Rectal smooth muscle tissue (tissue), 1 donor: ENCODE results near the gene KRT4.

ENCODE experiments used
- H3K27ac ChIP-seq: one replicate; pipeline ENCODE4 v1.7.0; 2013; ENCODE audit warnings: low read depth, low read length, inconsistent platforms
- H3K27me3 ChIP-seq: one replicate; pipeline ENCODE4 v1.7.0; 2013; ENCODE audit warnings: low read length; ENCODE audit not compliant: control insufficient read depth, insufficient read depth
- H3K36me3 ChIP-seq: one replicate; pipeline ENCODE4 v1.7.0; 2013; ENCODE audit warnings: low read length; ENCODE audit not compliant: control insufficient read depth, insufficient read depth
- H3K4me1 ChIP-seq: one replicate; pipeline ENCODE4 v1.7.0; 2013; ENCODE audit warnings: low read length; ENCODE audit not compliant: control insufficient read depth, insufficient read depth
- H3K4me3 ChIP-seq: one replicate; pipeline ENCODE4 v1.7.0; 2013; ENCODE audit warnings: low read length
- H3K9ac ChIP-seq: one replicate; pipeline ENCODE4 v1.7.0; 2013; ENCODE audit warnings: low read length

KRT4 gene

DNA sequence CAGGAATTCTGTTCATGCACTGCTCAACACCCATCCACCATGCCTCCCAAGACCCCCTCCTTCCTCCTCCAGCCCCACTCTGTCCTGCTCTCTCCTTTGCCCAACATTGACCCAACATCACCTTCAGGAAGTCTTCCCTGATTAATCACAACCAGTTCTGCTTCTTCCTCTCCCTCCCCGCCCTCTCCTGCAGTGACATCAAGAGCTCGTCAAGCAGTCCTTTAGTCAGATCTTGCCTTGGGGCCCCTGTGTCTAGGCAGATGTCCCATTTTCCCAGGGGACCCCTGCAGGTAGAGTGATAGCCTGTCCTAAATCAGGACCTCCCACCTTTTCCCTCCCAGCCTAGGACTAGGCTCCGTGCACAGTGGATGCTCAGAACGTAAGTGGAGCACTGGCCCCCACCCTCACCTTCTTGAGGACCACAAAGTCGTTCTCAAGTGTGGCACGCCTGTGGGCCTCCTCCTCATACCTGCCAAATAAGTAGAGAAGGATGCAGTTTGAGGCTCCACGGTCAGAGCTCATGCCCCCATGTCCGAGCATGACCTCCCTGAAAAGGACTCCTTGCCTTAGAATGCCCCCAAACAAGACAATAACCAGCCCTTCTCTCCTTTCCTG lies 32.5 kb upstream of the KRT4 start:
- Histone ChIP-seq H3K4me3 (no peak overlapping the region), H3K4me1 (no peaks in the 10 kb centered on the region), H3K36me3 (no peaks in the 10 kb centered on the region), H3K27ac (no peak overlapping the region), H3K27me3 (no peaks in the 10 kb centered on the region), H3K9ac (no peak overlapping the region)

GRCh38 chr12:52845946-52846345 lies 32.0 kb upstream of the KRT4 start:
- Histone ChIP-seq H3K4me3 (no peak overlapping the region), H3K9ac (no peak overlapping the region), H3K36me3 (no peaks in the 10 kb centered on the region), H3K27me3 (no peaks in the 10 kb centered on the region), H3K4me1 (no peaks in the 10 kb centered on the region), H3K27ac (no peak overlapping the region)

GRCh38 chr12:52844386-52844785 lies 30.5 kb upstream of the KRT4 start:
- Histone ChIP-seq H3K36me3 (no peaks in the 10 kb centered on the region), H3K27me3 (peaks cover 2% of the 10 kb centered on the region), H3K27ac (no peak overlapping the region), H3K4me1 (no peaks in the 10 kb centered on the region), H3K4me3 (no peak overlapping the region), H3K9ac (no peak overlapping the region)

GRCh38 chr12:52839436-52840105 lies 25.7 kb upstream of the KRT4 start:
- H3K36me3 ChIP-seq, result no peaks in the 10 kb centered on the region

GRCh38 chr12:52838609-52839435 lies 24.9 kb upstream of the KRT4 start:
- no peaks in the 10 kb centered on the region for H3K4me1 ChIP-seq
- H3K9ac ChIP-seq, result no peak overlapping the region
- H3K27me3 ChIP-seq, result peaks cover 2% of the 10 kb centered on the region

More at GRCh38 chr12:52839436-52840105, 25.7 kb upstream of the KRT4 start:
- Histone ChIP-seq H3K27me3 (peaks cover 2% of the 10 kb centered on the region), H3K4me3 (no peak overlapping the region), H3K9ac (no peak overlapping the region), H3K27ac (no peak overlapping the region), H3K4me1 (no peaks in the 10 kb centered on the region)

DNA sequence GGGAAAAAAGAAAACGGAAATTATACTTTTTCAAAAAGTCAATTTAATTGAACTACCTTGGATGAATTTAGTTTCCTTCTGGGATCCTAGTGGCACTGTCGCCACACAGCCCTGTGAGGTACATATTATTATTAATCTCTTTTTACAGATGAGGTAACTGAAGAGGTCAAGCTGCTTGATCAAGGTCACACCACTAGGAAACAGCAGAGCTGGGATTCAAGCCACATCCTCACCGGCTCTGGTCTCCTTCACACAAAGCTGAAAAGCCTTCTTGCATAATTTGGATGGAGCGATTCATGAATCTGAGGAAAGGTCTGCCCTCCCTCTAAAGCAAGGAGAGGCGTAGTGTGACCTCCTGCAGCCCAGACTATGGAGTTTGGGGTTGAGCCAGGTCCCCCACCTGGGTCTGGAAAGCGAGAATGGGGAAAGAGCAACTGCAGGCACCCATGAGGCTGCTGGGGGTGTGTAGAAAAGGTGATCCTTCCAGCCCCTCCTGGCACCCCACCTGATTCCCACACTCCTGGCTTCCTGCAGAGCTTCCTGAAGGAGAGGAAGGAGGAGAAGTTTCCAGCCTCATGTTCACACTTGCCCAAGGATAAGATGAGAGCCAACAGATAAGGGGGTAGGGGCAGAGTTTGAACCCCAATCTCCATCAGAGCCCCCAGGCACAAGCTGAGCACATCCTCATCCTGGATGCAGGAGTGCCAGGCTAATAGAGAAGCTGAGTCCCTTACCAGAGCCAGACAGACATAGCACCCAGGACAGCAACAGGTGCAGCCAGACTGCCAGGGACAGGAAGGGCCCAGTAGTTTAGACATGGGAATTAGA lies 24.1 kb upstream of the KRT4 start:
- H3K9ac ChIP-seq, result no peak overlapping the region
- H3K4me3 ChIP-seq, result no peak overlapping the region
- H3K27ac ChIP-seq, result no peak overlapping the region
- no peaks in the 10 kb centered on the region for H3K4me1 ChIP-seq
- peaks cover 2% of the 10 kb centered on the region for H3K27me3 ChIP-seq
- H3K36me3 ChIP-seq, result no peaks in the 10 kb centered on the region

More at GRCh38 chr12:52838609-52839435, 24.9 kb upstream of the KRT4 start:
- Histone ChIP-seq H3K36me3 (no peaks in the 10 kb centered on the region), H3K4me3 (no peak overlapping the region), H3K27ac (no peak overlapping the region)

- Histone ChIP-seq H3K27me3 (peaks cover 2% of the 10 kb centered on the region), H3K27ac (no peak overlapping the region), H3K4me3 (no peak overlapping the region), H3K36me3 (no peaks in the 10 kb centered on the region), H3K9ac (no peak overlapping the region), H3K4me1 (no peaks in the 10 kb centered on the region)
Observed at GRCh38 chr12:52837413-52837741, 23.5 kb upstream of the KRT4 start.

- Histone ChIP-seq H3K9ac (no peak overlapping the region), H3K4me1 (no peaks in the 10 kb centered on the region), H3K27me3 (peaks cover 2% of the 10 kb centered on the region)
Observed at GRCh38 chr12:52836491-52837412, 22.8 kb upstream of the KRT4 start.

GRCh38 chr12:52836042-52836466 lies 22.1 kb upstream of the KRT4 start:
- no peak overlapping the region for H3K9ac ChIP-seq
- H3K27me3 ChIP-seq, result peaks cover 2% of the 10 kb centered on the region
- no peaks in the 10 kb centered on the region for H3K36me3 ChIP-seq
- no peak overlapping the region for H3K27ac ChIP-seq
- H3K4me3 ChIP-seq, result no peak overlapping the region
- H3K4me1 ChIP-seq, result no peaks in the 10 kb centered on the region

More at GRCh38 chr12:52836491-52837412, 22.8 kb upstream of the KRT4 start:
- Histone ChIP-seq H3K4me3 (no peak overlapping the region), H3K36me3 (no peaks in the 10 kb centered on the region), H3K27ac (no peak overlapping the region)

- H3K4me3 ChIP-seq, result no peak overlapping the region
- peaks cover 2% of the 10 kb centered on the region for H3K27me3 ChIP-seq
- H3K4me1 ChIP-seq, result no peaks in the 10 kb centered on the region
- no peaks in the 10 kb centered on the region for H3K36me3 ChIP-seq
- H3K27ac ChIP-seq, result no peak overlapping the region
- H3K9ac ChIP-seq, result no peak overlapping the region
Observed at GRCh38 chr12:52835271-52836041, 21.5 kb upstream of the KRT4 start.

GRCh38 chr12:52834727-52835001 lies 20.7 kb upstream of the KRT4 start:
- Histone ChIP-seq H3K4me1 (no peaks in the 10 kb centered on the region), H3K4me3 (no peak overlapping the region)

More at GRCh38 chr12:52834727-52835001, 20.7 kb upstream of the KRT4 start:
- Histone ChIP-seq H3K27ac (no peak overlapping the region), H3K36me3 (no peaks in the 10 kb centered on the region), H3K27me3 (peaks cover under 1% of the 10 kb centered on the region), H3K9ac (no peak overlapping the region)
